Natural killer cell (primary cell): ENCODE data around the gene SEC24B. TPM values are rescaled to one million over a fixed set of nuclear protein-coding genes. Genes with fewer than 3 reads are reported as not detected.

Experiments
- ATAC-seq, 3 donors: fragments of 150-1000 bp in 2 of 3; fragments of 200-7000 bp in 1 of 3; cut with Tn5 transposase; 1 replicate in 1 of 3; 2 replicates in 2 of 3; pipeline ENCODE4 v1.10.0; 2021; ENCODE audit warnings: mild to moderate bottlenecking in 2 of 3, moderate library complexity in 2 of 3
- DNase-seq, 2 donors: peaks; one replicate each; pipeline versions ENCODE4 v3.0.0 to v3.0.0-alpha.2; 2013 to 2021; ENCODE audit warnings: mixed read lengths in 1 of 2
- H3K27ac ChIP-seq: one replicate; pipeline ENCODE4 v1.5.1; 2013; ENCODE audit warnings: mild to moderate bottlenecking, low read length
- H3K27me3 ChIP-seq: one replicate; pipeline ENCODE4 v1.6.1; 2013; ENCODE audit warnings: low read length; ENCODE audit not compliant: control insufficient read depth, insufficient read depth
- H3K36me3 ChIP-seq: one replicate; pipeline ENCODE4 v1.6.1; 2013; ENCODE audit warnings: low read length; ENCODE audit not compliant: control insufficient read depth, insufficient read depth
- H3K4me1 ChIP-seq: one replicate; pipeline ENCODE4 v1.6.1; 2013; ENCODE audit warnings: low read length; ENCODE audit not compliant: control insufficient read depth, insufficient read depth
- H3K4me3 ChIP-seq: one replicate; pipeline ENCODE4 v1.5.1; 2013; ENCODE audit warnings: low read length
- H3K9me3 ChIP-seq: one replicate; pipeline ENCODE4 v1.6.1; 2013; ENCODE audit warnings: low read length; ENCODE audit not compliant: control insufficient read depth, insufficient read depth
- H3K27ac Mint-ChIP-seq, 2 donors: one replicate each; pipeline ENCODE4 v1.8.0; 2022; ENCODE audit warnings: mild to moderate bottlenecking in 2 of 2, mixed read lengths in 2 of 2, moderate library complexity in 1 of 2
- H3K27me3 Mint-ChIP-seq, 2 donors: one replicate each; pipeline ENCODE4 v1.8.0; 2022; ENCODE audit warnings: low read depth in 2 of 2, mixed read lengths in 2 of 2
- H3K36me3 Mint-ChIP-seq: one replicate; pipeline ENCODE4 v1.8.0; 2022; ENCODE audit warnings: mixed read lengths
- H3K4me1 Mint-ChIP-seq, 2 donors: one replicate each; pipeline ENCODE4 v1.8.0; 2022; ENCODE audit warnings: mixed read lengths in 2 of 2
- H3K4me3 Mint-ChIP-seq: one replicate; pipeline ENCODE4 v1.8.0; 2022; ENCODE audit warnings: mild to moderate bottlenecking, moderate library complexity, mixed read lengths
- H3K9me3 Mint-ChIP-seq, 2 donors: one replicate each; pipeline ENCODE4 v1.8.0; 2022; ENCODE audit warnings: mixed read lengths in 2 of 2
- WGBS: methylation state at CpG from one replicate; pipeline ENCODE4 v1.1.7; 2013; ENCODE audit warnings: missing lambda C conversion rate; ENCODE audit not compliant: insufficient coverage; 5-methylcytosine and 5-hydroxymethylcytosine counted together
- intact Hi-C: fragments of 100-400 bp; cut with micrococcal nuclease; formaldehyde crosslinking; loops from one replicate; pipeline ENCODE4 v1.14.2; 2022
- total RNA-seq, 4 donors: library from RNA; stranded (reverse); fragments of 120-200 nt in 1 of 4; gene quantifications; one replicate each; pipeline versions ENCODE4 v1.2.3 to v1.2.4, GENCODE V29; 2013 to 2022
- TF ChIP-seq, protein P1 (sequence below): fragments of 200-600 bp; IDR thresholded peaks from one replicate; pipeline ENCODE4 v1.8.0; 2022; ENCODE audit warnings: antibody characterized with exemption

The SEC24B gene
- total RNA-seq, 3 donors from 2014 or later (not counting 1 experiment from before 2014, with no cell fraction given) = 38.6 to 43.9 (median 40.7) TPM

DNA sequence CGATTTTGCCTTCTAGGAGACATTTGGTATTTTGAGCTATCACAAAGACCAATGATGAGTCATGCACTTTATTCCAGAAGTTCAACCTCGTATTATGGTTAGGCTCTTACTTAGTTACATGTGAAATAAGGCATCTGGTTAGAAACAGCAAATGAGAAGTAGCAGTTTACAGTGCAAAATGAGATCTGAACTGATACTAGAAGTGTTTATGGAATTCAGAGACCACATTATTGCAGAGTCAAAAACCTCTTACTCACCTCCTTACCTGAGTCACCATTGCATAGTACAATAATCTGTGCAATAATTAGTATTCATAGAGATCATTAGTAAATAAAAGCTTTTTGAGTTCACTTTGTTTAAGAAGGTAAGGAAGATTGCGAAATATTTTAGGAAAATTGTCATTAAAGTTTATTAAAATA is 38.7 kb downstream of the SEC24B start:
- H3K27ac ChIP-seq = no peak overlapping the region
- ATAC-seq (no peak), DNase-seq (no peak)
- H3K36me3 ChIP-seq = peaks cover 17% of the 10 kb centered on the region
- TF ChIP-seq, protein P1, sequence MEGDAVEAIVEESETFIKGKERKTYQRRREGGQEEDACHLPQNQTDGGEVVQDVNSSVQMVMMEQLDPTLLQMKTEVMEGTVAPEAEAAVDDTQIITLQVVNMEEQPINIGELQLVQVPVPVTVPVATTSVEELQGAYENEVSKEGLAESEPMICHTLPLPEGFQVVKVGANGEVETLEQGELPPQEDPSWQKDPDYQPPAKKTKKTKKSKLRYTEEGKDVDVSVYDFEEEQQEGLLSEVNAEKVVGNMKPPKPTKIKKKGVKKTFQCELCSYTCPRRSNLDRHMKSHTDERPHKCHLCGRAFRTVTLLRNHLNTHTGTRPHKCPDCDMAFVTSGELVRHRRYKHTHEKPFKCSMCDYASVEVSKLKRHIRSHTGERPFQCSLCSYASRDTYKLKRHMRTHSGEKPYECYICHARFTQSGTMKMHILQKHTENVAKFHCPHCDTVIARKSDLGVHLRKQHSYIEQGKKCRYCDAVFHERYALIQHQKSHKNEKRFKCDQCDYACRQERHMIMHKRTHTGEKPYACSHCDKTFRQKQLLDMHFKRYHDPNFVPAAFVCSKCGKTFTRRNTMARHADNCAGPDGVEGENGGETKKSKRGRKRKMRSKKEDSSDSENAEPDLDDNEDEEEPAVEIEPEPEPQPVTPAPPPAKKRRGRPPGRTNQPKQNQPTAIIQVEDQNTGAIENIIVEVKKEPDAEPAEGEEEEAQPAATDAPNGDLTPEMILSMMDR = no peak
- H3K4me1 ChIP-seq = no peaks in the 10 kb centered on the region
- WGBS = 77% methylated on average over 2 of the region's 3 CpGs
- Mint-ChIP-seq H3K36me3 (no peaks in the 10 kb centered on the region), H3K27me3 (no peaks in the 10 kb centered on the region), H3K27ac (peak overlapping the region; percentile 16 to 57), H3K9me3 (no peaks in the 10 kb centered on the region), H3K4me1 (peaks cover 41 to 43% of the 10 kb centered on the region in 2 donors), H3K4me3 (no peak overlapping the region)
- intact Hi-C loops = no loop called here
- no peaks in the 10 kb centered on the region for H3K9me3 ChIP-seq
- H3K4me3 ChIP-seq = no peak overlapping the region
- no peaks in the 10 kb centered on the region for H3K27me3 ChIP-seq

DNA sequence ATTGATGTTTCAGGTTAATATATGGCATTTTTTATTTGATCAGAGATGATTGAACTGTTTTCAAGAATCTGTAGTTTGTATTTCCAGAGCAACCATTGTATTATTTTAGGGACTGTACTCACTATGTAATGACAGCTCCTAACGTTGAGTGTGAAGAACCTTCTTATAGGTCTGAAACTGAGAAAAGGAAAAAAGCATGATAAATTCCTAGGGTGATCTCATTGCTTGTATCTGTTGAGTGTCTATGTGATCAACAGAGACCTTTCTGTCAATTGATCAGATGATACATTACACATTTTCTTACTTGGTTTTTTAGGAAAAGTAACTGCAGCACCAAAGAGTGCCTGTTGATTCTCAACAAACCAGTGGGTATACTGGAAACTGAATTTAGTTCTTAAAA is 40.2 kb downstream of the SEC24B start:
- TF ChIP-seq, protein P1 = no peak
- no peak overlapping the region for H3K27ac ChIP-seq
- no peaks in the 10 kb centered on the region for H3K9me3 ChIP-seq
- no peaks in the 10 kb centered on the region for H3K4me1 ChIP-seq
- DNase-seq (no peak), ATAC-seq (no peak)
- Mint-ChIP-seq H3K27ac (peak overlapping the region; percentile 4 to 37), H3K27me3 (no peaks in the 10 kb centered on the region), H3K9me3 (no peaks in the 10 kb centered on the region), H3K4me1 (peaks cover 35 to 40% of the 10 kb centered on the region in 2 donors), H3K36me3 (no peaks in the 10 kb centered on the region), H3K4me3 (no peak overlapping the region)
- 89% methylated on average over 1 of the region's 1 CpG for WGBS
- no peaks in the 10 kb centered on the region for H3K27me3 ChIP-seq
- no peak overlapping the region for H3K4me3 ChIP-seq
- H3K36me3 ChIP-seq = peaks cover 14% of the 10 kb centered on the region
- intact Hi-C loops = no loop called here

DNA sequence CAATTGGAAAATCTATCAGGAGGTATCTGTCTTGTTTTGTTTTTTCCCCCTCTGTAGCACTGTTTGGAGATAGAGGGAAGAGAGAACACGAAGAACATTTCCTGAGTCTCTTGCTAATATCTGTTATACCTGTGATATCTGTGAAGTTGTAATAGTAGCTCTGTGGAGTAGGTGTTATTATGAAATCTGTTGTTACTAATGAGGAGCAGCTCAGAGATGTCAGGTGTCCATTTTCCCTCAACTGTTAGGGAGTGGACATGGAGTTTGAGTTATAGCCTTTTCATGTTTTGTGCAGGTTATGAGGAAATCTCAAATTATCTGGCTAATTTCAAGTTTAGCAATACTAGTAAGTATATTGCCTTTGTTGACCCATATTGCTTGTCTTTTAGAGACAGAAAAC is 52.4 kb downstream of the SEC24B start:
- 100% methylated on average over 1 of the region's 1 CpG for WGBS
- TF ChIP-seq, protein P1 = no peak
- DNase-seq = no peak
- no peaks in the 10 kb centered on the region for H3K27me3 ChIP-seq
- Mint-ChIP-seq H3K4me1 (peaks cover 30 to 31% of the 10 kb centered on the region in 2 donors), H3K27ac (peak overlapping the region; percentile 21 to 58), H3K36me3 (peaks cover 9% of the 10 kb centered on the region), H3K4me3 (no peak overlapping the region), H3K27me3 (no peaks in the 10 kb centered on the region), H3K9me3 (no peaks in the 10 kb centered on the region)
- peaks cover 20% of the 10 kb centered on the region for H3K36me3 ChIP-seq
- H3K4me3 ChIP-seq = no peak overlapping the region
- no peak overlapping the region for H3K27ac ChIP-seq
- intact Hi-C loops = no loop called here
- ATAC-seq = no peak
- H3K9me3 ChIP-seq = no peaks in the 10 kb centered on the region
- no peaks in the 10 kb centered on the region for H3K4me1 ChIP-seq

GRCh38 chr4:109494563-109494962 is 60.9 kb downstream of the SEC24B start:
- no peak overlapping the region for H3K4me3 ChIP-seq
- no peak overlapping the region for H3K4me3 Mint-ChIP-seq
- no peak for ATAC-seq
- H3K9me3 Mint-ChIP-seq = no peaks in the 10 kb centered on the region
- H3K4me1 Mint-ChIP-seq = peaks cover 10 to 14% of the 10 kb centered on the region in 2 donors
- H3K27me3 ChIP-seq = no peaks in the 10 kb centered on the region
- no peak overlapping the region for H3K27ac Mint-ChIP-seq
- peaks cover 29% of the 10 kb centered on the region for H3K36me3 Mint-ChIP-seq
- WGBS = 98% methylated on average over 3 of the region's 3 CpGs
- intact Hi-C loops = no loop called here
- TF ChIP-seq, protein P1 = no peak
- DNase-seq = no peak
- no peaks in the 10 kb centered on the region for H3K4me1 ChIP-seq
- no peaks in the 10 kb centered on the region for H3K27me3 Mint-ChIP-seq
- no peaks in the 10 kb centered on the region for H3K9me3 ChIP-seq
- peaks cover 41% of the 10 kb centered on the region for H3K36me3 ChIP-seq
- no peak overlapping the region for H3K27ac ChIP-seq
